Muscle layer of colon (tissue), 2 donors: ENCODE results near the gene DEXI.

Experiments
- H3K27ac ChIP-seq: one replicate; pipeline ENCODE4 v1.7.0; 2013; ENCODE audit warnings: low read depth, mild to moderate bottlenecking, low read length, moderate library complexity
- H3K27me3 ChIP-seq, 2 donors: one replicate each; pipeline ENCODE4 v1.7.0; 2013; ENCODE audit warnings: low read length in 2 of 2, mild to moderate bottlenecking in 2 of 2; ENCODE audit not compliant: insufficient read depth in 2 of 2, control insufficient read depth in 1 of 2
- H3K36me3 ChIP-seq: one replicate; pipeline ENCODE4 v1.7.0; 2013; ENCODE audit warnings: mild to moderate bottlenecking, low read length; ENCODE audit not compliant: insufficient read depth
- H3K4me1 ChIP-seq: one replicate; pipeline ENCODE4 v1.7.0; 2013; ENCODE audit warnings: mild to moderate bottlenecking, low read length; ENCODE audit not compliant: insufficient read depth
- H3K4me3 ChIP-seq, 2 donors: one replicate each; pipeline ENCODE4 v1.7.0; 2013; ENCODE audit warnings: low read length in 2 of 2, low read depth in 1 of 2, mild to moderate bottlenecking in 1 of 2, moderate library complexity in 1 of 2
- H3K9ac ChIP-seq: one replicate; pipeline ENCODE4 v1.7.0; 2013; ENCODE audit warnings: low read length
- H3K9me3 ChIP-seq: one replicate; pipeline ENCODE4 v1.7.0; 2013; ENCODE audit warnings: mild to moderate bottlenecking, low read length
- donor health status: abdominal sarcoma.
- donor health status: Adenocarcinoma of cecum.

DEXI gene

DNA sequence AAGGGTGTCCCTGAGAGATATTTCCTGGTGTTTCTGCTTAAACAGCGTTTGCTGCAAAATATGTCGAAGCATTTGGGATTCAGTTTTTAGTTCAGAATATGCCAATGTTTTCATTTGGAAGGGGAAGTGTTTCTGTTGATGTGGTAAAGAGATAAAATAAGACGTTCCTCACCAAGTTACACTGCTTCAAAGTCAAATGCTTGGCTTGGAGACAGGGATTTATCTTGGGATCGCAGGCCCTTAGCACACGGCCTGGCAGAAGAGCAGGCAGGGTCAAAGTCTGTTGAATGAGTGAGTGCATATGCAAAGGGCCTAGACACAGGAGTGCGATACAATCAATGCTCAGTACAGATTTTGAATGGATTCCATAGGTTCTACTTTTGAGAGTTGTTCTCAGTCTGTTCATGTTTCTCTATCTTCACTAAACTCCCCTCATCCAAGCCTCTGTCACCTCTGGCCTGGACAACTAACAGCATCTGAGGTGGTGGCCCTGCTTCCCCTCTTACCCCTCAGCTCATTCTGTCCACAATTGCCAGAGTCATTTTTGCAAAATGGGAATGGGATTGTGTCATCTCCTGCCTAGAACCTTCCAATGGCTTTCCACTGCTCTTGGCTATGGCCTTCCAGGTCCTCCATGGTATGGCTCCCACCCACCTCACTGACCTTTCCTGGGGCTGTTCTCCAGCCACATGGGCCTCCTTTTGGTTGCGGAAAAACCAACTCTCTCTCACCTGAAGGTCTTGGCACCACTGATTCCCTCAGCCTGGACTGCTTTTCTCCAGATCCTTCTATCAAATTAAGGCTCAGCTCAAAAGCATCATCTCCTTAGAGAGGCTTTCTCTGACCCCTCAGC lies 3.2 kb downstream of the DEXI start:
- Histone ChIP-seq H3K36me3 (peaks cover 3% of the 10 kb centered on the region), H3K9me3 (no peaks in the 10 kb centered on the region), H3K4me3 (peak overlapping the region in 1 of 2 donors; percentile 87), H3K27ac (peak overlapping the region; percentile 19), H3K27me3 (no peaks in the 10 kb centered on the region), H3K4me1 (peaks cover 75% of the 10 kb centered on the region), H3K9ac (no peak overlapping the region)

DNA sequence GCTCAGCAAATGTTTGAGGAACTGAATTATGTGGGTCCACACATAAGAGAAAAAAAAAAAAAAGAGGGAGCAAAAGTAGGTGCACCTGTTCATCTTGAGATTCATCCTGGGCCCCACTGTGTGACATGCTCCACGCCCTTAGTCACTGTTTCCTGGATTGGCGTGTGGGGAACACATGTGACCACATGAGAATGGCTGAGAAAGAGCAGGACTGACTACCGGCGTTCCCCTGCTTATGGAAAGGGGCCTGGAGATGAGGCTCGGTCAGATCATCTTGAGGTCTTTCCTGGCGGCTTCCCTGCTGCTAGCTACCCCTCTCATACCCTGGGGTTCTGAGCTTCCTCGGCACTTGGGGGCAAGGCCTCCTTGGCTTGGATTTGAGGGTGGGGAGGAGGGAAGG lies 3.9 kb downstream of the DEXI start:
- H3K9me3 ChIP-seq = no peaks in the 10 kb centered on the region
- peak overlapping the region in 1 of 2 donors; percentile 87 for H3K4me3 ChIP-seq
- H3K36me3 ChIP-seq = peaks cover 3% of the 10 kb centered on the region
- H3K27me3 ChIP-seq = no peaks in the 10 kb centered on the region
- H3K4me1 ChIP-seq = peaks cover 73% of the 10 kb centered on the region
- H3K27ac ChIP-seq = peak overlapping the region; percentile 19
- no peak overlapping the region for H3K9ac ChIP-seq

DNA sequence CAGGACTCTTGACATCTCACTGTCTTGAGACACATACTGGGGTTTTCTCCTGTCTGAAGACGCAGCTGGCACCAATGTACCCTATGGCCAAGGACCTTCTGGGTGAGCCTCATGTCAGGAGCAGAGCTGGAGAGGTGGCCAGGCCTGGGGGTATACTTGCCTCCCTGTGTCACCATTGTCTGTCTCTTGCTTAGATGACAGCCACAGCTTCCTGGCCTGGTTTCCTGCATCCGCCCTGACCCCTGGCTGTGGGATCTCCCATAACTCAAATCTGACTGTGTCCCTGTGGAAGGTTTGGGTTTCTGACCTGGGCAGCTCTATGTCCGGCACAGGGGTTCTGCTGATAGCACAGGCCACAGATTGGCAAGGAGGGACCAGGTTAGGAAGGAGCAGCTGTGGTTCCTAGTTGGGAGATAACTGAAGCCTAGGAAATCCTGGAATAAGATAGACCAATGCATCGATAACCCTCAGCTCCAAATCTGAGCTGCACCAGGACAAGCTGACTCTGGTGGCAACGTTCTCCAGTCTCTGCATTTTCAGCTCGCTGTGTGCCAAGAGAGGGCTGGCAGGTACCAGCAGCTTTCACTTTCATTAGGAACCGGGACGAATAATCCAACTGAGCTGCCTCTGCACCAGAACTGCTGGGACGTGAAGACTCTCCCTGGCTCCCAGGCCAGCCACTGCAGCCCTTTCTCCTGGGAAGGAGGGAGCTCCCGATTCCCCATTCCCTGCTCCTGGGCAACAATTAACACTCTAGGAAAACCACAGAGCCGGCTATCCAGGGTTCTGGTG lies 5.0 kb downstream of the DEXI start:
- Histone ChIP-seq H3K27me3 (no peaks in the 10 kb centered on the region), H3K9ac (no peak overlapping the region), H3K27ac (peak overlapping the region; percentile 28), H3K4me1 (peaks cover 65% of the 10 kb centered on the region), H3K9me3 (no peaks in the 10 kb centered on the region), H3K36me3 (peaks cover 5% of the 10 kb centered on the region), H3K4me3 (peak overlapping the region; percentile 43 to 87)

DNA sequence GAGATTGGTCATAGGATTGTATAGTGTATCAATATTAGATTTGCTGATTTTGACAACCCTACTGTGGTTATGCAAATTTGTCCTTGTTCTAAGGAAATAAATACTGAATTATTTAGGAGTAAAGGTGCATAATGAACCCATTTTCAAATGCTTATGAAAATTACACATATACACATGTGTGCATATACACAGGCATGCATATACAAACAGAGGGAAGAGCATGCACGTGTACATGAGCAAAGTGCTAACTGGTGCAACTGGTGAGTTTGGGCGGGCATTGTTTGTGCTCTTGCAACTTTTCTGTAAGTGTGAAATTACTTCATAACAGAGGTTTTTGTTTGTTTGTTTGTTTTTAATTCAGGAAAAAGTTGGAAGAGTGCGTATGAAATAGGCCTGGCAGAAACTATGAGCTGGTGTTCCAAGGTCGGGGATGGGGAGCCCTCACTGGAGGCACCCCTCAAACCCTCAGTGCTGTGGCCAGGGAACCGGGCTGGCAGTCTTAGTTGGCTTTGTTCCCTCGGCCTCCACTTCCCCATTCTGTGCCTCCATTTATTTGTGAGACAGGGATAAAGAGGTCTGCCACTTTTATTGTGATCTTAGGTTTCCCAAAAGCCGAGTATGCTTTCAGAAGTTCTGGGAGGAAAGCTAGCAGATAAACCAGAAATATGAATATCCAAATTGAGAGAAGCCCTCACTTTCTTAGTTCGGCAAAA lies 5.8 kb downstream of the DEXI start:
- Histone ChIP-seq H3K4me3 (no peak overlapping the region), H3K4me1 (peaks cover 65% of the 10 kb centered on the region), H3K27ac (no peak overlapping the region), H3K9ac (no peak overlapping the region), H3K9me3 (no peaks in the 10 kb centered on the region), H3K27me3 (no peaks in the 10 kb centered on the region), H3K36me3 (peaks cover 7% of the 10 kb centered on the region)

DNA sequence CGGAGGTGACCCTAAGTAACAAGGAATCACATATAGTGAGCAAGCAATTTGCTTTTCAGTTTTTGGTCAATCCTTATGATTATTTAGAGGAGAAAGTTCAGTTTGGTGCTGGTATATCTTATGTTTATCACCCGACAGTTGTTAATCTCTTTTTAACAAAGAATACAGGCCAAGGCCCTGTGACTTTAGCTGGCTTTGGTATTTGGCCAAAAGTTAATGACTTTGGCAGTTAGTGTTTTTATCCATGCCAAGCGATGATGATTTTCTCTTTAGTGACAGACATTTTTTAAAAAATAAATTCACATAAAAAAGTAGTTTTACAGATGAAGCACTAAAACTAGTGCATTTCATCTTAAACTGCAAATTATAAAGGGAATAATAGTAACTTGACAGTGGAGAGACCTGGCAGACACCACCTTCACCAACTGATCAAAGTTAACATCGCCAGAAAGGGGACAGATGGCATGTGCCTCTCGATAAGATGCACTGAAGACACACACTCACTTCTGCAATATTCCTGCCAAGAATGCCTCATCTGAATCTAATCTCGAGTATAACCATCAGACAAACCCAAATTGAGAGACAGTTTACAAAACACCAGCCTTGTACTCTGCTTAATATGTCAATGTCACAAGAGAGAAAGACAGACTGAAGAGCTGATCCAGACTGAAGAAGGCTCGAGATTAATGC lies 6.9 kb downstream of the DEXI start:
- H3K27ac ChIP-seq = no peak overlapping the region
- peaks cover 60% of the 10 kb centered on the region for H3K4me1 ChIP-seq
- no peak overlapping the region for H3K4me3 ChIP-seq
- no peaks in the 10 kb centered on the region for H3K9me3 ChIP-seq
- peaks cover 7% of the 10 kb centered on the region for H3K36me3 ChIP-seq
- no peaks in the 10 kb centered on the region for H3K27me3 ChIP-seq
- no peak overlapping the region for H3K9ac ChIP-seq

DNA sequence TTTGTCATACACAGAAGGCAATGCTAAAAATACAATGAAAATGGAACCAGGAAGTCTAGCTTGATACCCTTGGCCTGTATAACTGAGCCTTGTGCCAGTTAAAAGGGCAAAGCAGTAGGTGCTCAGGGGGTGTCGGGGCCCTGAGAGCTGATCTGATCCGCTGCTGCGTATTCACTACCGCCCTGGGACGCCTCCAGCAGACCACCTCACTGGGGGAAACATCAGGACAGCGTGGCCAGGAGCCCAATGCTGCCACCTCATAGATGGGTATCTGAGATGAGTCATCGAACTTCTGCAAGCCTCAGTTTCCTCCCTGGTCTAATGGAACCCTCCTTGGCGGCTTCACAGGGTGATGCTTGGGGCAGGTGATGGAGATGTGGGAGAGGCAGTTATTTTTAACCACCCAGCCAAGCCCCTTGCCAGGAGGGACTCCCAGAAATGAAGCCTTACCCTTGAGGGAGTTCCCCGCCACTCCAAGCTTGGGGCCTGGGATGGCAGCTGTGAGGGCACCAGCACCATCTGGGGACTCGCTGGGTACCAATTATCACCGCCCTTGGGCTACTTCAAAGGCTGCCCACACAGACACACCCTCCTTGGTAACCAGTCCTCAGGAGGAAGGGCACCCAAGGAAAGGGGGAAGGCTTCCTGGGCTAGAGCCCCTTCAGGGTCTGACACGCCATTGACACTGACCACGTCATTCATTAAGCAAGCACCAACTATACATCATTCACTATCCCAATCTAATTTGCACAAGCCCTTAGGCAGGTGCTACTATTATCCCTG lies 7.8 kb downstream of the DEXI start:
- Histone ChIP-seq H3K9ac (no peak overlapping the region), H3K27me3 (no peaks in the 10 kb centered on the region), H3K4me3 (no peak overlapping the region), H3K36me3 (peaks cover 7% of the 10 kb centered on the region), H3K9me3 (no peaks in the 10 kb centered on the region), H3K4me1 (peaks cover 55% of the 10 kb centered on the region), H3K27ac (no peak overlapping the region)

DNA sequence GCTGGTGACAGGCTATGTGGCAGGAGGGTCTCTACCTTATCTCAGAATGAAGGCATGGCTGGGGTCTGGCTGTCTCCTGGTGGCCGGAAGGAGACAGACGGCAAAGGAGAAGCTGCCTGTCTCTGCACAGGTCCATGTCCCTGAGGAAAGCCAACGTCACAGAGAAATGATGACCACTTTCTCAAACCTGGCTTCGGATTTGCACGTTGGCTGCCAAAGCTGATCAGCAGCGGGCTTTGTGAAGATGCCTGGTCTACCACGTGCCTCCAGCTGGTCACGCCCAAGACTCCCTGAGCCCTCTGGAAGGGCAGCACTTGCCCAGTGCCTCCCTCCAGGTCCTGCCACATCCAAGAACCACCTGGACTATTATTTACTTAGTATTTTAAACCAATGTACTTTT lies 8.4 kb downstream of the DEXI start:
- Histone ChIP-seq H3K27me3 (no peaks in the 10 kb centered on the region), H3K27ac (no peak overlapping the region), H3K4me3 (no peak overlapping the region), H3K4me1 (peaks cover 48% of the 10 kb centered on the region), H3K9me3 (no peaks in the 10 kb centered on the region), H3K9ac (no peak overlapping the region), H3K36me3 (peaks cover 8% of the 10 kb centered on the region)

DNA sequence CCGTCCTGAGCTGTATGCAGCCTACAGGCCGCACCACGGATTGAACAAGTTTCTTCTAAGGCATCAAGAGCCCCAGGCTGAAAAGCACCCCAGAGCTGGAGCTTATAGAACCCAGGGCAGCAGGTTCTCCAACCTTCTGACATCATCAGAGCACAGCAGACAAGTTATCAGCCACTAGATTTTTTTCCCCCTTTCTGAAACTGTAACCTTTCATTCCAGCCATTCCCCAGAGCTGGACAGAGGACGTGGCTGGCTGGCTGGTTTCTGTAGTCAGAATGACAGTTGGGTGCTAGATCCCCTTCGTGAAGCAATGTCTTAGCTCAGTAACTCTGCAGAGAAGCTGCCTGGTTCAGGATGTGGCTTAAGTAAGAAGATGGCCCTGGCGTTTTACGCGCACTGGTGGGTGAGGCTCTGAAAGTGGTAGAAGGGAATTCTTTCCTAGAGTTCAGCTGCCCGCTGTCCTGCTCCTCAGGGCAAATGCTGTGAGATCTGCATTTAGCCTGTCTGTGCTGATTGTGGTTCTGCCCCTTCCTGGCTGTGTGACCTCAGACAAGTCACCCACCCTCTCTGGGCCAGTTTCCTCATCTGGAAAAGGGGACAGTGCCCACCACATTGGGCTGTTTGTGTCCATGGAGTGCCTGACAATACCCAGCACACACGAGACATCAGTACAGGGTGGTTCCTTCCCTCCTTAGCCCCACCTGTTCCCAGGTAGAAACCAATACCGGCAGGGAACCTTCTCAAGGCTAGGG lies 9.1 kb downstream of the DEXI start:
- Histone ChIP-seq H3K36me3 (peaks cover 15% of the 10 kb centered on the region), H3K4me1 (peaks cover 41% of the 10 kb centered on the region), H3K9me3 (no peaks in the 10 kb centered on the region), H3K27ac (no peak overlapping the region), H3K9ac (no peak overlapping the region), H3K27me3 (no peaks in the 10 kb centered on the region), H3K4me3 (no peak overlapping the region)

DNA sequence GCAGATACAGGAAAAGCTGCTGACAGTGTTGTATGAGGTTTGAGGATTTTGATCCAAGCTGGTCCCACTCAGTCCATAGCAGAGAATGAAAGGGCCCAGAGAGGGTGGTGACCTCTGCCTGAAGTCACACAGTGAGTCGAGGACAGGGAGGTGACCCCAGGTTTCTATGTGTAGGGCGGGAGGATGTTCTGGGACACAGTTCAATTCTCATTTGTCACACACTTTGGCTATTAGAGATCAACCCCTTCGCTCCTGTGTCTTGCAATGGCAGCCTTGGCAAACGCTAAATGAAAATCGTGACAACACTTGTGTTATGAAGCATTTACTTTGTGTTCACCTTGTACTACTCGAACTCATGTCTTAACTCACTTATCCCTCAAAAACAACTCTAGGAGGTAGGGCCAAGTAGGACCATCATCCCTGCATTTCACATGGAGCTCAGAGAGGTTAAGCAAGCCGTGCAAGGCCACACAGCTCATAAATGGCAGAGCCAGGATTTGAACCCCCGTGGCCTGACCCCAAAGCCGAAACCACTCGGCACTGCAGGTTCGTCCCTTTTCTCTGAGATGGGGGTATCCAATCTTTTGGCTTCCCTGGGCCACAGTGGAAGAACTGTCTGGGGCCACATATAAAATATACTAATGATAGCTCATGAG lies 10.2 kb downstream of the DEXI start:
- no peak overlapping the region for H3K4me3 ChIP-seq
- H3K27me3 ChIP-seq = no peaks in the 10 kb centered on the region
- H3K4me1 ChIP-seq = peaks cover 31% of the 10 kb centered on the region
- H3K27ac ChIP-seq = no peak overlapping the region
- no peak overlapping the region for H3K9ac ChIP-seq
- H3K36me3 ChIP-seq = peaks cover 25% of the 10 kb centered on the region
- H3K9me3 ChIP-seq = no peaks in the 10 kb centered on the region

DNA sequence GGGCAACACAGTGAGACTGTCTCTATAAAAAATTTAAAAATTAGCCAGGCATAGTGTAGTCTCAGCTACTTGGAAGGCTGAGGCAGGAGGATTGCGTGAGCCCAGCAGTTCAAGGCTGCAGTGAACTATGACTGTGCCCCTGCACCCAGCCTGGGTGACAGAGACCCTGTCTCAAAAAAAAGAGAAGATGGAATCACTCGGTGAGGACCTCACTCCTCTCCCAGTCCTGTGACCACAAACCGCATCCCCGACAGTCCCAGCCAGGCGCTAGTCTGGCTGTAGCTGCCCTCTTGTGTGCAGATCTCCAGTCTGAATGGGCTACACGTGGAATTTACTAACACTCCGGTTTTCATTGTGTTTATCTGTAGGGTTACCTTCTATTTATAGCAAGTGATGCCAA lies 11.1 kb downstream of the DEXI start:
- Histone ChIP-seq H3K4me1 (peaks cover 21% of the 10 kb centered on the region), H3K4me3 (no peak overlapping the region), H3K27me3 (no peaks in the 10 kb centered on the region), H3K9me3 (no peaks in the 10 kb centered on the region), H3K27ac (no peak overlapping the region), H3K9ac (no peak overlapping the region), H3K36me3 (peaks cover 24% of the 10 kb centered on the region)
